ENCODE data around the gene SREBF1. TPM values are rescaled to one million over a fixed set of nuclear protein-coding genes. Genes with fewer than 3 reads are reported as not detected.

Gene SREBF1
- total and polyA plus RNA-seq, 2 of the 8 experiments (the other 6 are each of a cell fraction or from before 2014, with no cell fraction given), result 28.6 to 70.8 TPM

DNA sequence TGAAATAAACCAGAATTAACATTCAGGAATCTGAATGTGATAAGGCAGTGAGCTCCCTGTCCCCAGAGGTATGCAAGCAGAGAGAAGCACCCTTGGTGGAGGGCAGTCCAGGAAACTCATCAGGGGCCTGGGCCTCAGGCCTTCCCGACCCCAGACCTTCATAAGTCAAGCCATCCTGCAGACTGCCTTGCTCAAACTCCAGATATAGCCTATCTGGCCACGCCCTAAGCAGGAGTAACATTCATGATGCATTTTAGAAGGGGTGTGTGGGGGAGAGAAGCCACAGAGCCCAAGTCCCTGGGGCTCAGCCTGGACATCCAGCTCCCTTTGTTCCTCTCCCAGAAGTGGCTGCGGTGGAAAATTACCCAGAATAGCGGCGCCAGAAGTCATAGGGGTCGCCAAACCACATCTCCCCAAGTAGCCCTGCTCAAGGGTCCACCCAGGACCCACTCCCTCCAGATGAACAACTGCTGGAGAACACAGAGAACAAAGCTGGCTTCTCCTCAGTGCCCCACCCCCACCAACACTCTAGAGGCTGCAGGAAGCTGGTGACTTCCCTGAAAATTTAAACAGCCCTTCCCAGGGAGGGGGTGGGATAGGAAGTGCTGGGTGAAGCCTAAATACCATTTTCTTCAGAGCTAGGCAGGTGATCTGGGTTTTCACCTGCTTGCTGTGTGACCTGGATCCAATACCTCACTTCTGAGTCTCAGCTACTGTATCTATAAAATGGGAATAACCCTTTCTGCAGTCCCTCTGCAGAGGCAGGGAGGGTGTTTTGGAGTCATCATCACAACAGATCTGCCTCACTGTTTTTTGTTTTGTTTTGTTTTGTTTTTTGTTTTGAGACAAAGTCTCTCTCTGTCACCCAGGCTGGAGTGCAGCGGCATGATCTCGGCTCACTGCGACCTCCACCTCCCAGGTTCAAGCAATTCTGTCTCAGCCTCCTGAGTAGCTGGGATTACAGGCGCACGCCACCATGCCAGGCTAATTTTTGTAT lies 1.5 kb upstream of the SREBF1 start:
- WGBS, 2 experiments (ENCODE audit: extremely low coverage in 1 of 2, insufficient coverage in 1 of 2, insufficient read length in 1 of 2, insufficient replicate concordance in 2 of 2, low coverage in 1 of 2, low lambda C conversion rate in 2 of 2, missing lambda C conversion rate in 1 of 2), result 63% methylated on average over 11 of the region's 11 CpGs; no CpG with 5 or more reads in 1 of the 2 experiments
- H4K91ac ChIP-seq (replicated peaks; ENCODE audit: insufficient read length, low read length), result peak overlapping the region; percentile 92
- peaks cover 0 to 2% (median 0%) of the 10 kb centered on the region in 4 experiments; a peak in 1 of 8 replicates for H3K36me3 ChIP-seq (ENCODE audit: control insufficient read depth in 2 of 4, insufficient read depth in 4 of 4, low read length in 3 of 4)
- H2BK15ac ChIP-seq (ENCODE audit: low read length), result peak overlapping the region; percentile 92
- ChIA-PET POLR2A (ENCODE audit: partially characterized antibody) (interaction anchor here (0.6 to 18.4 kb wide), 21 partner anchors 7 to 315 kb away, joined by 3 to 532 read pairs (median 5); partner anchors contain the start of genes DRC3 and TOM1L2), CTCF (ENCODE audit: partially characterized antibody) (interaction anchor here (0.6 to 6.6 kb wide), 15 partner anchors 10 to 196 kb away, joined by 3 to 66 read pairs (median 4); no protein-coding TSS in a partner anchor)
- peak overlapping the region; percentile 94 for H3K18ac ChIP-seq (ENCODE audit: extremely low read depth, low read length)
- peak overlapping the region; percentile 72 for H3K4ac ChIP-seq (replicated peaks; ENCODE audit: insufficient read length, low read depth, low read length)
- peak overlapping the region; percentile 98 for H2BK20ac ChIP-seq (ENCODE audit: low read length)
- peak overlapping the region; percentile 95 for H4K8ac ChIP-seq (ENCODE audit: extremely low read depth, insufficient read depth, low read length)
- no peaks in the 10 kb centered on the region; a peak in 1 of 7 replicates for H3K27me3 ChIP-seq (replicated peaks in 1 of 4; ENCODE audit: control insufficient read depth in 3 of 4, extremely low read depth in 1 of 4, insufficient read depth in 3 of 4, low read length in 3 of 4)
- peak overlapping the region in 3 of 4 experiments; percentile 9 to 81 (median 23); a peak in 4 of 8 replicates for H3K4me3 ChIP-seq (ENCODE audit: extremely low read depth in 1 of 4, insufficient read depth in 2 of 4, low read depth in 3 of 4, low read length in 4 of 4)
- peak overlapping the region; percentile 99 for H2AK5ac ChIP-seq (ENCODE audit: low read depth, low read length)
- peaks cover 12% of the 10 kb centered on the region in 2 experiments for H4K20me1 ChIP-seq (replicated peaks in 1 of 2; ENCODE audit: control insufficient read depth in 1 of 2, insufficient read depth in 2 of 2, low read length in 2 of 2)
- H3K27ac ChIP-seq (ENCODE audit: low read depth, low read length), result peak overlapping the region; percentile 78
- H2AFZ ChIP-seq (ENCODE audit: low read length), result no peak overlapping the region
- H3K9me3 ChIP-seq (ENCODE audit: insufficient read depth in 2 of 2, low read depth in 1 of 2, low read length in 1 of 2), result no peaks in the 10 kb centered on the region
- peak overlapping the region; percentile 70 for H3K56ac ChIP-seq (replicated peaks; ENCODE audit: insufficient read length, low read depth, low read length)
- peaks cover 15% of the 10 kb centered on the region for H3K23me2 ChIP-seq (ENCODE audit: low read depth, low read length)
- peak overlapping the region; percentile 99 for H2BK12ac ChIP-seq (ENCODE audit: low read depth, low read length)
- H3K4me2 ChIP-seq (ENCODE audit: insufficient read depth in 1 of 2, low read depth in 2 of 2, low read length in 2 of 2), result peak overlapping the region; percentile 53 to 86
- DNase-seq (ENCODE audit: low read depth in 1 of 2, low spot score in 2 of 2), result peak in 1 of 2 experiments; percentile 72
- H3K9ac ChIP-seq (replicated peaks in 1 of 4; ENCODE audit: extremely low read depth in 1 of 4, low read depth in 3 of 4, low read length in 3 of 4), result peak overlapping the region in 3 of 4 experiments; percentile 13 to 99 (median 99); a peak in 5 of 7 replicates
- H2BK120ac ChIP-seq (replicated peaks; ENCODE audit: low read depth, low read length), result peak overlapping the region; percentile 39
- no peak for FAIRE-seq
- H3K4me1 ChIP-seq (replicated peaks in 1 of 4; ENCODE audit: control insufficient read depth in 3 of 4, insufficient read depth in 4 of 4, low read length in 3 of 4), result peaks cover 19 to 48% (median 39%) of the 10 kb centered on the region in 4 experiments
- H4K5ac ChIP-seq (ENCODE audit: insufficient read length, low read depth, low read length), result peak overlapping the region; percentile 44
- no peak overlapping the region for H3K14ac ChIP-seq (ENCODE audit: insufficient read length)
- H3K79me1 ChIP-seq (ENCODE audit: low read depth, low read length), result peaks cover 7% of the 10 kb centered on the region; the same call in 1 of the 2 replicates
- peaks cover 23 to 27% of the 10 kb centered on the region in 2 experiments for H3K79me2 ChIP-seq (ENCODE audit: control insufficient read depth in 1 of 2, insufficient read depth in 2 of 2, low read length in 2 of 2)
- no peak overlapping the region for H3K23ac ChIP-seq (ENCODE audit: insufficient read length)
- H2BK5ac ChIP-seq (ENCODE audit: low read depth, low read length), result peak overlapping the region; percentile 99
- TF ChIP-seq CREB1 (IDR thresholded peaks at IDR 0.05) (no peak), CHD2 (IDR thresholded peaks at IDR 0.05; ENCODE audit: low read length) (no peak; the same call in 1 of the 2 replicates), SP1 (IDR thresholded peaks at IDR 0.05; ENCODE audit: low read depth, low read length) (peak; percentile 55), RFX5 (IDR thresholded peaks at IDR 0.05; ENCODE audit: borderline replicate concordance, low read depth, low read length) (no peak), SRF (IDR thresholded peaks at IDR 0.05; ENCODE audit: low read depth, low read length) (no peak), POLR2AphosphoS5 (IDR thresholded peaks at IDR 0.05; ENCODE audit: low read depth, low read length) (peak; percentile 58; the same call in 1 of the 2 replicates), RBBP5 (IDR thresholded peaks at IDR 0.05; ENCODE audit: borderline replicate concordance, low read depth, low read length) (peak; percentile 44; the same call in 1 of the 2 replicates), JUN (IDR thresholded peaks at IDR 0.05; ENCODE audit: low read depth, low read length) (no peak), SIN3A (conservative IDR thresholded peaks at IDR 0.05 in 1 of 2, IDR thresholded peaks at IDR 0.05 in 1 of 2; ENCODE audit: low read depth in 1 of 2, low read length in 2 of 2) (no peak), RXRA (IDR thresholded peaks at IDR 0.05; ENCODE audit: insufficient read depth, low read depth, low read length) (no peak), POLR2A (IDR thresholded peaks at IDR 0.05; ENCODE audit: control extremely low read depth in 1 of 2, low read depth in 2 of 2, low read length in 2 of 2) (peak in 1 of 2 experiments; percentile 85; a peak in 1 of 3 replicates)
